Measurements from ENCODE around the gene TYW1B.
A peak's percentile ranks its signal among the peaks of the same experiment; 100 is the strongest.
"Not testable (repeated sequence)": the region's sequence is repeated elsewhere in the genome, so short reads cannot be mapped to it uniquely, and the experiment has no call there.

The TYW1B gene

DNA sequence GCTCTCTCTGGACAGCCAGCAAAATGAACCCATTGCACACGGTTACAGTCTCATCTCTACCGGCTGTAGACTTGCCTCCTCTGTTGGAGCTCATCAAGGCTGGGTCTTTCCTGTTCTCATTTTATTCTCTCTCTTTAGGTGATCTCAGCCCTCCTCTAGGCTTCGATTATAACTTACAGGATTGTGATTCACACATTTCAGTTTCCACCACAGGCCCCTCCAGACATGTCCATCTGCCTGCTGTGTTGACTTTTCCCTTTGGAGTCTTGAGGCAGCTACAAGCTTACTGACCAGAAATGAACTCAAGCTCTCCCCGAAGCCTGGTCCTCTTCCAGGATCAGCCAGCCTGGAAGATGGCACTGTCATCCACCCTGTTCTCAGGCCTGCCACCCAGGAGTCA, 268.5 kb downstream of the TYW1B start:
- DNase-seq, result not testable (repeated sequence)

DNA sequence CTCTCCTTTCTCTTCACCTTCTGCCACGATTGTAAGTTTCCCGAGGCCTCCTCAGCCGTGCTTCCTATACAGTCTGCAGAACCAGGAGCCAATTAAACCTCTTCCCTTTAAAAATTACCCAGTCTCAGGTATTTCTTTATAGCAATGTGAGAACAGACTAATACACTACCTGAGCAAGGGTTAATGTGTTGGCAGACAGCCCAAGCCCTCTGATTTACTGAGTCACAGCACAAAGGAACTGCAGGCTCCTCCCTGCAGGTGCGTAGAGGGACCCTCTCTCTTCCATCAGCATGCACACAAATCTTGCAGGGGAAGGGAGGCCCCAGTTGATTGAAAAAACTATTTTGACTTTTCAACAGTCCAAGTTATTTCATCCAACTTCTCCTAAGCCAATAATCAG, 271.3 kb downstream of the TYW1B start:
- DNase-seq, result not testable (repeated sequence)

DNA sequence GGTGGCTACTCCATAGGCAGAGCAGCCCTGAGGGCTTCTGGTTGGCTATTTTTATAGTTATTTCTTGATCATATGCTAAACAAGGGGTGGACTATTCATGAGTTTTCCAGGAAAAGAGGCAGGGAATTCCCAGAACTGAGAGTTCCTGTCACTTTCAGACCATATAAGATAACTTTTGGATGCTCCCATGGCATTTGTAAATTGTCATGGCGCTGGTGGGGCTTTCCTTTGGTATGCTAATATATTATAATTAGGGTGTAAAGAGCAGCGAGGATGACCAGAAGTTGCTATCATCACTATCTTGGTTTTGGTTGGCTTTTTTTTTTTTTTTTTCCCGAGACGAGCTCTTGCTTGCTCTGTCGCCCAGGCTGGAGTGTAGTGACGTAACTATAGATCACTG, 272.8 kb downstream of the TYW1B start:
- DNase-seq, result not testable (repeated sequence)

DNA sequence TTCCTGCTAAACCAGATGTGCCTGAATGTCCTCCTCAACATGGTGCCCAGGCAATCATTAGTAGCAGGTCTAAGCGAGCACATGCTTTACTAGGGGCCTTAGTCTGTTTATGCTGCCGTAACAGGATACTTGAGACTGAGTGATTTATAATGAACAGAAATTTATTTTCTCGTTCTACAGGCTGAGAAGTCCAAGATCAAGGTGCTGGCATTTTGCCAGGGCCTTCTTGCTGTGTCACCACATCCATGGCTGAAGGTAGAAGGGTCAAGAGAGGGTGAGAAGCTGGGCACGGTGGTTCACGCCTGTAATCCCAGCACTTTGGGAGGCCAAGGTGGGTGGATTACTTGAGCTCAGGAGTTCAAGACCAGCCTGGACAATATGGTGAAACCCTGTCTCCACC, 273.6 kb downstream of the TYW1B start:
- not testable (repeated sequence) for DNase-seq

DNA sequence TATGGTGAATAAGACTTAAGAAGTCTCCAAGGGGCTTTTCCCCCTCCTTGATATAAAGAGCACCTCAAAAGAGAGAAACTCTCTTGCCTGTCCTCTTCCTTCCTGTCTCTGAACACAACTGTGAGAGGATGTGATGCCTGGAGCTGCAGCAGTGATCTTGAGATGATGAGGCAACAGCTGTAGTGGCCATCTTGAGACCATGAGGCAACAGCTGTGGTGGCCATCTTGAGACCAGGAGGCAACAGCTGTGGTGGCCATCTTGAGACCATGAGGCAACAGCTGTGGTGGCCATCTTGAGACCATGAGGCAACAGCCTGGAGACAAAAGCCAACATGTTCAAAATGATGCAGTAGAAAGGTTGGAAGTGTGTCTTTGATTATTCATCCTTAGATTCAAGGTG, 277.5 kb downstream of the TYW1B start:
- not testable (repeated sequence) for DNase-seq

- peak in 1 of 51 donors; percentile 31 for DNase-seq
Observed at GRCh38 chr7:72546586-72547237, 281.3 kb downstream of the TYW1B start.

- DNase-seq, result not testable (repeated sequence)
Observed at GRCh38 chr7:72544531-72544930, 283.5 kb downstream of the TYW1B start.

- no peak for DNase-seq
Observed at GRCh38 chr7:72540923-72541322, 287.1 kb downstream of the TYW1B start.

DNA sequence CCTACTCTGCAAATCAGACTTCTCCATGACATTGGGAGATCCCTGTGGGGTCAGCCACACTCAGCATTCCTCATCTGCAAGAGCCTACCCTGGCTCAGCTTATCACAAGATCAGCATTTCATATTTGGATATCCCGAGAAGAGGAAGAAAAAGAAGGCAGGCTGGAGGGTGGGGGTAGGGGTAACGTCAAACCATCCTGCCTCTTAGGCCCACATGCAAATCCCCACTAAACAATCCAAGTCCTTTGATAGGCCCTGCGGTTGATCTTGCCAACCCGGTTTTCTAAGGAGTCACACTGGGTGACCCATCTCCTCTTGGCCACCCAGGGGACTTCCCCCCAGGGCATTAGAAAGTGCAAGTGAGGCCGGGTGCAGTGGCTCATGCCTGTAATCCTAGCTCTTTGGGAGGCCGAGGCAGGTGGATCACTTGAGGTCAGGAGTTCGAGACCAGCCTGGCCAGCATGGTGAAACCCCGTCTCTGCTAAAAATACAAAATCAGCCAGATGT, 287.8 kb downstream of the TYW1B start:
- DNase-seq, result no peak

DNA sequence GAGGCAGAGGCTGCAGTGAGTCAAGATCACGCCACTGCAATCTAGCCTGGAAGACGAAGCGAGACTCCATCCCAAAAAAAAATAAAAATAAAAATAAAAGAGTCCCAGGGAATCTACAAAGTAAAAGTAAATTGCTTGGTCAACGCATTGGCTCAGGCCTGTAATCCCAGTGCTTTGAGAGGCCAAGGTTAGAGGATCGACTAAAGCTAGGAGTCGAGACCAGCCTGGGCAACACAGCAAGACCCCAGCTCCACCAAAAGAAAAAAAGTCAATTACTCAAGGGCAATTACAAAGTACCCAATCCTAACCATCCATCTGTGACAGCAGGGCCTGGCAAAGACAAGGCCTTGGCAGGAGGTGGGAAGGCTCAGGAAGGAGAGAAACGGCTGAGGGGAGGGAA, 288.3 kb downstream of the TYW1B start:
- DNase-seq, result no peak

GRCh38 chr7:72538856-72539255, 289.1 kb downstream of the TYW1B start:
- DNase-seq, result peak in 9 of 51 donors; percentile 3 to 18 (median 5)

- DNase-seq, result no peak
Observed at GRCh38 chr7:72538147-72538546, 289.9 kb downstream of the TYW1B start.

GRCh38 chr7:72536038-72536437, 292.0 kb downstream of the TYW1B start:
- not testable (repeated sequence) for DNase-seq

DNA sequence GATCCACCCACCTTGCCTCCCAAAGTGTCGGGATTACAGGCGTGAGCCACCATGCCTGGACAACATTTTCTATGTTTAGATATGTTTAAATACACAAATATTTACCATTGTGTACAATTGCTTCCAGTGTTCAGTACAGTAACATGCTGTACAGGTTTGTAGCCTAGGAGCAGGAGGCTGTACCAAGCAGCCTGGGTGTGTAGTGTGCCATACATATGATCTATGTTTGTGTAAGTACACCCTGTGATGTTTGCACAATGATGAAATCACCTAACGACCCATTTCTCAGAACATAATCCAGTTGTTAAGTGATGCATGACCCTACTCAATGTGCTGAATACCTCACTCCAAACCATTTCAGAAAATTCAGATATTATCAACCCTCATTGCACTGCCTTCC, 297.0 kb downstream of the TYW1B start:
- not testable (repeated sequence) for DNase-seq

Data from hypothalamus (tissue), 51 donors.